Testis (tissue), 2 donors: ENCODE data around the gene RGPD8.
"Not testable (repeated sequence)": the region's sequence is repeated elsewhere in the genome, so short reads cannot be mapped to it uniquely, and the experiment has no call there.

Experiments used
- CTCF ChIP-seq, 3 experiments: fragments of 450-650 bp in 2 of 3; fragments of 200-600 bp in 1 of 3; sonication (generic) in 1 of 3; IDR thresholded peaks; one replicate each; pipeline ENCODE4 v1.5.1; 2016 to 2019; ENCODE audit warnings: antibody characterized with exemption in 3 of 3, mild to moderate bottlenecking in 2 of 3, moderate library complexity in 1 of 3
- POLR2A ChIP-seq: fragments of 450-650 bp; IDR thresholded peaks from one replicate; pipeline ENCODE4 v1.6.1; 2017; ENCODE audit warnings: antibody characterized with exemption, mild to moderate bottlenecking, moderate library complexity

- TF ChIP-seq CTCF (IDR thresholded peaks at IDR 0.05); POLR2A: not testable (repeated sequence)
Observed at GRCh38 chr2:112360055-112360454, 73.4 kb downstream of the RGPD8 start.
